ENCODE measurements around the gene HOXB6. TPM values are rescaled to one million over a fixed set of nuclear protein-coding genes. Genes with fewer than 3 reads are reported as not detected.

The HOXB6 gene
- polyA plus RNA-seq, 4 donors = 81.5 to 108 (median 90.6) TPM

GRCh38 chr17:48611213-48611612 is 6.4 kb upstream of the HOXB6 start:
- DNase-seq (ENCODE audit: low read depth in 4 of 4, low spot score in 3 of 4) = no peak

- no peak for DNase-seq (ENCODE audit: low read depth in 4 of 4, low spot score in 3 of 4)
These were observed 5.8 kb upstream of the HOXB6 start, which contains the start of gene HOXB7 for GRCh38 chr17:48610282-48611211. Gene HOXB7 (minus strand): TSS chr17:48611017. CDS start chr17:48610918, 99 bp downstream.

- no peak for DNase-seq (ENCODE audit: low read depth in 4 of 4, low spot score in 3 of 4)
These were observed 5.0 kb upstream of the HOXB6 start for GRCh38 chr17:48609759-48610281.

GRCh38 chr17:48609033-48609432 is 4.2 kb upstream of the HOXB6 start:
- DNase-seq (ENCODE audit: low read depth in 4 of 4, low spot score in 3 of 4) = no peak

DNA sequence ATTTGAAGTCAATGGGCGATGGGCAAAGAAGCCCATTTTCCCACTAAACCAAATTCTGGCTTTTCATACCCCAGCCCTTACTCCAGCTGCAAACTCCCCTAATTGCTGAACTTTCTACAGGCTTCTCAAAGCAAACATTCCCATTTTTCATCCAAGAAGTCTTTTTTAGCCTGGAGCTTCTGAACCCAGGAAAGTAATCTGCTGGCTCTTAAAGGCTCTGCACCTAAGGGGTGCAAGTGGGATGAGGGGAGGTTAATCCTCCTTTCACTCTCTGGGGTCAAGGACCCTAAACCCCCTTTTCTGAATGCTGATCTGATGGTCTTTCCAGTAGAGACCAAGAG is 3.7 kb upstream of the HOXB6 start:
- no peak for DNase-seq (ENCODE audit: low read depth in 4 of 4, low spot score in 3 of 4)

GRCh38 chr17:48606892-48607614 is 2.3 kb upstream of the HOXB6 start:
- DNase-seq (ENCODE audit: low read depth in 4 of 4, low spot score in 3 of 4) = no peak

GRCh38 chr17:48605991-48606891 is 1.5 kb upstream of the HOXB6 start:
- no peak for DNase-seq (ENCODE audit: low read depth in 4 of 4, low spot score in 3 of 4)

- DNase-seq (ENCODE audit: low read depth in 4 of 4, low spot score in 3 of 4) = no peak
These were observed 678 bp upstream of the HOXB6 start for GRCh38 chr17:48605409-48605919.

- DNase-seq (ENCODE audit: low read depth in 4 of 4, low spot score in 3 of 4) = no peak
These were observed 622 bp downstream of the HOXB6 start for GRCh38 chr17:48603959-48604769.

GRCh38 chr17:48601539-48602425 is 3.0 kb downstream of the HOXB6 start:
- no peak for DNase-seq (ENCODE audit: low read depth in 4 of 4, low spot score in 3 of 4)

DNA sequence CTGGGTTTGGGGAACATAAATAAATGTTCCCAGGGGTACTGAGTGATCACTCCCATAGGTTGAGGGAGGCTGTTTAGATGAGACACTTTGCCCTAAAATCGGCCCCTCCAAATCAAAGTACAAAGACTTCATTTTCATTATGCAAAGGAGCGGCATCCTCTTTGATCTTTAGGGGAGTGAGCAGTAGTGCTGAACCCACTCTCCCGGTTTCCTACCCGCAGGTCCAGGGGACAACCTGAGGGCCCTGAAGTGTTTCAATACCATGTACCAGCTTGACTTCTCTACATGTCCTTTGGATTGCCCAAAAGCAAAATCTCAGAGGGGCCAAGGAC is 3.6 kb downstream of the HOXB6 start:
- DNase-seq (ENCODE audit: low read depth in 4 of 4, low spot score in 3 of 4) = no peak

- DNase-seq (ENCODE audit: low read depth in 4 of 4, low spot score in 3 of 4) = no peak
These were observed 4.3 kb downstream of the HOXB6 start for GRCh38 chr17:48600244-48601098.

- no peak for DNase-seq (ENCODE audit: low read depth in 4 of 4, low spot score in 3 of 4)
These were observed 5.4 kb downstream of the HOXB6 start for GRCh38 chr17:48599354-48599753.

DNA sequence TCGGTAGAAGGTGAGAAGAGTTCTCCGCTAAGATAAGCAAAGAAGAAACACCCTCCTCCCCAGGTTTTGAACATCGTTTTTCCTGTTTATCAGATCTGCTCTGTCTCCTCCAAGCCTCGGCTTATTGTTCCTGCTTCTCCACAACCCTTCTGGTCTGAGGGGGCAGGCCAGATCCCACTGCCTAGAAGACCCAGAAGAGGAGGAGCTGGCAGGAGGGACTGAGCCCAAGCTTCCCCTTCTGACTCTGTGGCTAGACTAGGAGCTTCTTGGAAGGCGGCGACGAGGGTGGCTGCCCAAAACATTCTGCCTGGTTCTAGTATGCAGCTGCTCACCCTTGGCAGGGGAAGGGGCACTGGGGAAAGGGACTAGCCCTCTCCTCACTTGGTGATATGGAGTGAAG is 6.0 kb downstream of the HOXB6 start:
- DNase-seq (ENCODE audit: low read depth in 4 of 4, low spot score in 3 of 4) = no peak

GRCh38 chr17:48597778-48598631 is 6.8 kb downstream of the HOXB6 start:
- no peak for DNase-seq (ENCODE audit: low read depth in 4 of 4, low spot score in 3 of 4)

GRCh38 chr17:48597528-48597777 is 7.3 kb downstream of the HOXB6 start:
- DNase-seq (ENCODE audit: low read depth in 4 of 4, low spot score in 3 of 4) = no peak

Measured in right renal pelvis (tissue), 4 donors.